Measurements from ENCODE around the gene TUBA4A.
"Not testable (repeated sequence)": the region's sequence is repeated elsewhere in the genome, so short reads cannot be mapped to it uniquely, and the experiment has no call there.

Gene TUBA4A

GRCh38 chr2:219209236-219210195, 44.2 kb downstream of the TUBA4A start:
- FAIRE-seq = no peak

GRCh38 chr2:219207884-219208740, 45.6 kb downstream of the TUBA4A start:
- FAIRE-seq = no peak

GRCh38 chr2:219207134-219207883, 46.4 kb downstream of the TUBA4A start:
- FAIRE-seq = no peak

GRCh38 chr2:219206328-219207133, 47.2 kb downstream of the TUBA4A start, which contains the start of gene ZFAND2B:
Gene ZFAND2B (plus strand): TSS chr2:219206782. CDS start chr2:219206988, 206 bp downstream.
- FAIRE-seq = no peak

GRCh38 chr2:219205981-219206327, 47.8 kb downstream of the TUBA4A start:
- FAIRE-seq = no peak

GRCh38 chr2:219205165-219205538, 48.6 kb downstream of the TUBA4A start:
- FAIRE-seq = no peak

DNA sequence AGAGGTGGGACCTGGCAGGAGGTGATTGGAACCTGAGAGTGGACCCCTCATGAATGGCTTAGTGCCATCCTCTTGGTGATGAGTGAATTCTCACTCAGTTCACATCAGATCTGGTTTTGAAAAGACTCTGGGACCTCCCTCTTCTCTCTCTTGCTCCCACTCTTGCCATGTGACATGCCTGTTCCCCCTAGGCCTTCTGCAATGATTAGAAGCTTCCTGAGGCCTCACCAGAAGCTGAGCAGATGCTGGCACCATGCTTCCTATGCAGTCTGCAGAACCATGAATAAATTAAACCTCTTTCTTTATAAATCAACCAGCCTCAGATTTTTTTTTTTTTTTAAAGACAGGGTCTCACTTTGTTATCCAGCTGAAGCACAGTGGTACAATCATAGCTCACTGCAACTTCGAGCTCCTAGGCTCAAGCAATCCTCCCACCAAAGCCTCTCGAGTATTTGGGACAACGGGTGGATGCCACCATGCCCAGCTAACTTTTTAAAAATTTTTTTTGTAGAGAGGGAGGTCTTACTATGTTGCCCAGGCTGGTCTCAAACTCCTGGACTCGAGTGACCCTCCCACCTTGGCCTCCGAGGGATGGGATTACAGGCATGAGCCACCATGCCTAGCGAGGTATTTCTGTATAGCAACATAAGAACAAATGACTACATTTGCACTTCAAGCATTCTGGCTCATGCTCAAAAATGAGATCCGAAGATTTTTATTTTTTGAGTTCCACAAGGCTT, 49.1 kb downstream of the TUBA4A start:
- no peak for FAIRE-seq

- not testable (repeated sequence) for FAIRE-seq
These were observed 52.4 kb downstream of the TUBA4A start for GRCh38 chr2:219201331-219201730.

- not testable (repeated sequence) for FAIRE-seq
These were observed 53.0 kb downstream of the TUBA4A start for GRCh38 chr2:219200502-219201326.
